OCI-LY3 (cell line): ENCODE results near the gene FAM3C.

Source experiments
- H2AFZ ChIP-seq: fragments of 200-600, 300-600 bp; shearing (Covaris generic); 2 replicates; pipeline ENCODE4 v1.6.0; 2014; ENCODE audit warnings: antibody characterized with exemption, low read depth, low read length
- H3K27ac ChIP-seq: fragments of 200-600, 300-600 bp; sonication (generic); 2 replicates; pipeline ENCODE4 v1.5.1; 2014; ENCODE audit warnings: mild to moderate bottlenecking, low read length, moderate library complexity, mixed read lengths
- H3K27me3 ChIP-seq: fragments of 200-600, 300-600 bp; sonication (generic); 2 replicates; pipeline ENCODE4 v1.6.1; 2014; ENCODE audit warnings: low read depth, low read length, mixed read lengths
- H3K36me3 ChIP-seq: fragments of 200-600, 300-600 bp; sonication (generic); replicated peaks from 2 replicates; pipeline ENCODE3; 2014; ENCODE audit warnings: low read depth, low read length, mixed read lengths
- H3K4me1 ChIP-seq: fragments of 300-600, 200-600 bp; sonication (generic); 2 replicates; pipeline ENCODE4 v1.6.1; 2014; ENCODE audit warnings: low read length, mixed read lengths
- H3K4me2 ChIP-seq: fragments of 200-600, 300-600 bp; sonication (generic); 2 replicates; pipeline ENCODE4 v1.6.1; 2014; ENCODE audit warnings: low read length, mixed read lengths
- H3K4me3 ChIP-seq: fragments of 300-600, 200-600 bp; sonication (generic); 2 replicates; pipeline ENCODE4 v1.5.1; 2014; ENCODE audit warnings: antibody characterized with exemption, mild to moderate bottlenecking, low read length, moderate library complexity
- H3K79me2 ChIP-seq: fragments of 300-600, 200-600 bp; shearing (Covaris generic); 2 replicates; pipeline ENCODE4 v1.6.1; 2014; ENCODE audit warnings: mild to moderate bottlenecking, low read length, mixed read lengths
- H3K9ac ChIP-seq: fragments of 300-600, 200-600 bp; shearing (Covaris generic); 2 replicates; pipeline ENCODE4 v1.6.0; 2014; ENCODE audit warnings: mild to moderate bottlenecking, low read length, moderate library complexity
- H3K9me3 ChIP-seq: fragments of 200-600, 300-600 bp; shearing (Covaris generic); 2 replicates; pipeline ENCODE4 v1.6.1; 2014; ENCODE audit warnings: low read length, mixed read lengths; ENCODE audit not compliant: insufficient read depth
- H4K20me1 ChIP-seq: fragments of 200-600, 300-600 bp; sonication (generic); 2 replicates; pipeline ENCODE4 v1.6.1; 2016; ENCODE audit warnings: low read length, mixed read lengths; ENCODE audit not compliant: insufficient read depth
- EZH2phosphoT487 ChIP-seq: fragments of 200-600 bp; shearing (Covaris generic); IDR thresholded peaks from 2 replicates; pipeline ENCODE4 v1.6.1; 2018; ENCODE audit warnings: antibody characterized with exemption, mixed run types, low read depth
- TF ChIP-seq, protein P1 (sequence below): fragments of 200-600, 300-600 bp; sonication (generic); IDR thresholded peaks from 2 replicates; pipeline ENCODE4 v1.5.1; 2014; ENCODE audit warnings: antibody characterized with exemption, low read length, low read depth

Gene FAM3C

DNA sequence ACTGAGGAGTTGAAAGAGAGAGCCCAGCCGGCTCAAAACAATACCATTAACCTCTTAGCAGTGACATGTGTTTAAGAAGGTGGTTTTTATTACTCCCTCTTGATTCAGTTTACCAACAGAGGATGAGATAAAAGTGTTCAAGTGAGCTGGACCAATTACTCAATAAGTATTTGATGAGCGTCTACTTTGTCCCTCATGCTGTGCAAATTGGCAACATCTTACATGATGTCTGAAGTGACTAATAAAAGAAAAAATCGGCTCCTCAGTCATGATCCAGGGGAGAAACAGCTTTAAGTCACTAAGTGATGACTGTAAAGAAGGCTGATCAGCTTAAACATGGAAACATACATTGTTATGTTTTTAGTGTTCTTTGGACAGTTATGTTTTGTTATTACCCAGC lies 59.5 kb downstream of the FAM3C start:
- Histone ChIP-seq H3K79me2 (no peaks in the 10 kb centered on the region), H3K27ac (no peak overlapping the region), H3K4me1 (no peaks in the 10 kb centered on the region)

DNA sequence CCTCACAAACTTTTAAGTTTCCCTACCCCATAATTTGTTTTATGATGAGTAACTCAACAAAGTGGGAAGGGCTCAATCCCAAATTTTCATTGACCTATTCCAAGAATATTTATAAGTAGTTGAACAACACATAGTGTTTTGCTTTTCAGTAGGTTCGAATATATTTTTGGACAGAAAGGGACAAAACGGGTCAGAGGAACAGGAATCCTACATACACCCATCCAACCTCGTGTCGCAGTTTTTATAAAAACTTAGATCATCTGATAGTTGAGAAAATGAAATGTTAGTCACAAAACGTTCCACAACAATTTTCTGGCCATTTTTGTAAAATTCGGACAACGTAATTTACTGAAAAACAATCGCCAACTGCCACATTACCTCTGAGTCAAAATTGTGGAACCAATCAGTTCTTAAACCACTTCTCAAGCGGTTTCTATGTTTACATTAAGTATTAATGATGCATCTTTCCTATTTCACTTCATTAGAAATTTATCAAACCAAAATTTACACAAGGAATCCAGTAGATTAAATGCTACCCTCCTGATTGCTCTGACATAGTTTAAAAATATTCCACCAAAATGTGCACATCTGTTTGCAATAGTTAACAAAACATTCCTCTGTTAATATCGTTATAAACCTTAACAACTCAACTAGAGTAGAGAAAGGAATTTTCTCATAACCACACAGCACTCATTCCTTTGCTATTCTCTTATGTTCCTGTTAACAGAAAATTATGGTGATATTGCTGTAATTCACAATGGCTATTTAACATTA lies 61.0 kb downstream of the FAM3C start:
- Histone ChIP-seq H3K27ac (no peak overlapping the region), H3K27me3 (peaks cover 20% of the 10 kb centered on the region), H3K9me3 (no peaks in the 10 kb centered on the region), H4K20me1 (no peaks in the 10 kb centered on the region), H3K4me1 (no peaks in the 10 kb centered on the region), H3K4me3 (no peak overlapping the region), H3K36me3 (no peaks in the 10 kb centered on the region), H3K79me2 (no peaks in the 10 kb centered on the region), H3K9ac (no peak overlapping the region), H3K4me2 (no peak overlapping the region), H2AFZ (no peak overlapping the region)
- TF ChIP-seq, protein P1, sequence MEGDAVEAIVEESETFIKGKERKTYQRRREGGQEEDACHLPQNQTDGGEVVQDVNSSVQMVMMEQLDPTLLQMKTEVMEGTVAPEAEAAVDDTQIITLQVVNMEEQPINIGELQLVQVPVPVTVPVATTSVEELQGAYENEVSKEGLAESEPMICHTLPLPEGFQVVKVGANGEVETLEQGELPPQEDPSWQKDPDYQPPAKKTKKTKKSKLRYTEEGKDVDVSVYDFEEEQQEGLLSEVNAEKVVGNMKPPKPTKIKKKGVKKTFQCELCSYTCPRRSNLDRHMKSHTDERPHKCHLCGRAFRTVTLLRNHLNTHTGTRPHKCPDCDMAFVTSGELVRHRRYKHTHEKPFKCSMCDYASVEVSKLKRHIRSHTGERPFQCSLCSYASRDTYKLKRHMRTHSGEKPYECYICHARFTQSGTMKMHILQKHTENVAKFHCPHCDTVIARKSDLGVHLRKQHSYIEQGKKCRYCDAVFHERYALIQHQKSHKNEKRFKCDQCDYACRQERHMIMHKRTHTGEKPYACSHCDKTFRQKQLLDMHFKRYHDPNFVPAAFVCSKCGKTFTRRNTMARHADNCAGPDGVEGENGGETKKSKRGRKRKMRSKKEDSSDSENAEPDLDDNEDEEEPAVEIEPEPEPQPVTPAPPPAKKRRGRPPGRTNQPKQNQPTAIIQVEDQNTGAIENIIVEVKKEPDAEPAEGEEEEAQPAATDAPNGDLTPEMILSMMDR: no peak
- TF ChIP-seq EZH2phosphoT487: no peak

More for the DNA sequence above, 59.5 kb downstream of the FAM3C start:
- Histone ChIP-seq H3K36me3 (no peaks in the 10 kb centered on the region), H3K4me3 (no peak overlapping the region), H2AFZ (no peak overlapping the region), H3K9ac (no peak overlapping the region), H3K27me3 (peaks cover 6% of the 10 kb centered on the region; the same call in 1 of the 2 replicates), H3K4me2 (no peak overlapping the region), H3K9me3 (no peaks in the 10 kb centered on the region), H4K20me1 (no peaks in the 10 kb centered on the region)
- TF ChIP-seq, protein P1: no peak
- TF ChIP-seq EZH2phosphoT487: no peak

DNA sequence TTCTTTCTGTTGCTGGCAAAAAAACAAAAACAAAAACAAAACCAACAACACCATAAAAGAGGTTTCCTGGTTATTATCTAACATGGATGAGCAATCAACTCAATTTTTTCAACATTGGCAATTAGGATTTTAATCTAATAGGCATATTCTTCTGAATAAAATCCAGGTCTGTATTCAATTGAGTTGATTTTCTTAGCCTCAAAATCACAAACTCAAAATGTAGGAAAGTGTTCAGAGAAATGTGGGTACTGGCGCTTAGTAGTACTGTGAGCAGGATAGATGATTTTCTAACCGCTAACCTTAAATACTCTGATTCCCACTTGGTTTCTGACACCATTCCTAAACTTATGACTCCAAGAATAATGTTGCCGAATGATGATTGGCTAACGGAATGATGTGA lies 61.7 kb downstream of the FAM3C start:
- Histone ChIP-seq H4K20me1 (no peaks in the 10 kb centered on the region), H2AFZ (no peak overlapping the region), H3K27ac (no peak overlapping the region), H3K4me1 (no peaks in the 10 kb centered on the region), H3K36me3 (no peaks in the 10 kb centered on the region), H3K79me2 (no peaks in the 10 kb centered on the region), H3K27me3 (peaks cover 24% of the 10 kb centered on the region), H3K4me3 (no peak overlapping the region), H3K9me3 (no peaks in the 10 kb centered on the region), H3K4me2 (no peak overlapping the region), H3K9ac (no peak overlapping the region)
- TF ChIP-seq, protein P1: no peak
- no peak for TF ChIP-seq EZH2phosphoT487

DNA sequence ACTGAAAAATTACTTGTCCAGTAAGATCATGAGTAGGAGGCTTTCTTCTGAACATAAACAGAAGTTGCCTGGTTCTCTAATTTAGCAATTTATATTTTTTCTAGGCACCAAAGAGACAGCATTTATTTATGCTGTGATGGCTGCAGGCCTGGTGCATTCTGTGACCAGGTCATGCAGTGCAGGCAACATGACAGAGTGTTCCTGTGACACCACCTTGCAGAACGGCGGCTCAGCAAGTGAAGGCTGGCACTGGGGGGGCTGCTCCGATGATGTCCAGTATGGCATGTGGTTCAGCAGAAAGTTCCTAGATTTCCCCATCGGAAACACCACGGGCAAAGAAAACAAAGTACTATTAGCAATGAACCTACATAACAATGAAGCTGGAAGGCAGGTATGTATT lies 64.5 kb downstream of the FAM3C start:
- Histone ChIP-seq H3K9ac (no peak overlapping the region), H3K4me1 (no peaks in the 10 kb centered on the region), H3K27me3 (peaks cover 34% of the 10 kb centered on the region), H3K36me3 (no peaks in the 10 kb centered on the region), H3K4me3 (no peak overlapping the region), H3K27ac (no peak overlapping the region), H3K79me2 (no peaks in the 10 kb centered on the region), H4K20me1 (no peaks in the 10 kb centered on the region), H3K4me2 (no peak overlapping the region), H3K9me3 (no peaks in the 10 kb centered on the region), H2AFZ (no peak overlapping the region)
- TF ChIP-seq EZH2phosphoT487: no peak
- TF ChIP-seq, protein P1: no peak
